NCI-H69 (cell line): ENCODE measurements around the gene DCHS2.
"Not testable (repeated sequence)": the region's sequence is repeated elsewhere in the genome, so short reads cannot be mapped to it uniquely, and the experiment has no call there.

Experiments used
- DNase-seq: peaks from one replicate; lab custom pipeline; 2025; lab: John Stamatoyannopoulos, UW

Gene DCHS2

DNA sequence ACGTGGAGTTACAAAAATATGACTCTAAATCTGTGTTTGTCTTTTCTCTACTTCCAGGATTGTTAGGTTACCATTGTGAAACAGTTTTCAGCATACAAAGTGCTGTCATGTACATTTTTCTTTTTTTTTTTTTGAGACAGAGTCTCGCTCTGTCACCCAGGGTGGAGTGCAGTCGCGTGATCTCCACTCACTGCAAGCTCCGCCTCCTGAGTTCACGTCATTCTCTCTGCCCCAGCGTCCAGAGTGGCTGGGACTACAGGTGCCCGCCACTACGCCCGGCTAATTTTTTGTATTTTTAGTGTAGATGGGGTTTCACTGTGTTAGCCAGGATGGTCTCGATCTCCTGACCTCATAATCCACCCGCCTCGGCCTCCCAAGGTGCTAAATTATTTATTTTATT is 274.2 kb downstream of the DCHS2 start:
- DNase-seq = not testable (repeated sequence)

DNA sequence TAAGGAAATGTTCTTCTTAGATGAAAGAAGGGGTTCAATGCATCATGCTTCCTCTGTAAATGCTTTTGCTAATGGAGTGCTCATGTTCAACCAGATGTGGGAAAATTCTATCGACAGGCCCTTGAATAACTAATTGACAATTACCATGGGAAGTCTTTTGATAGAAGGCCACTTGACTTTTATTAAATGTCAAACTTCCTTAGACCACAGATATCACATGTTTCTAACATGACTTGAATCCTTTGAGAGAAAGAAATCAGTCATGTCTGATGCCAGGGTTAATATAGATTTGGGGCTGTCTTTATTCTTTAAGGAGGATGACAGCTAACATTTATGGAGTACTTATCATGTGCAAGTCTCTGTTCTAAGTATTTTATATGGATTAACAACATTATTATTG is 280.1 kb downstream of the DCHS2 start:
- no peak for DNase-seq

DNA sequence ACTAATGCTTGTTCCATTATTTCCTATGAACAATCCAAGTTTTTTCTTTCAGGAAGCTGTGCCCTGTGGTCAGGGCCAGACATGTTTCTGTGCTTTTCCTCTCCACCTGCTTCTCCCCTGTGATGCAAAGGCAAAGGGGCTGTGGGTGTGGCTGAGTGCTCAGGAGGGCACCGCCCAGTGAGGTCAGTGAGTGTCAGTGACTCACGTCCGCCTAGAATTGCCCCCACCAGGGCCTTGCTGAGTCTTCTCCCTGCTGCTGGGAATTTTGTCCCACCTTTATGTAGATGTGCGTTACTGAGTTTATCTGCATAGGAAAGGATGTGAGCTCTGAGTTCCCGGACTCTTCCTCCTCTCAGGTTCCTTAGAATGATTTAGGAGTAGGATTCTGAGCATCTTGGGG is 283.2 kb downstream of the DCHS2 start:
- no peak for DNase-seq

DNA sequence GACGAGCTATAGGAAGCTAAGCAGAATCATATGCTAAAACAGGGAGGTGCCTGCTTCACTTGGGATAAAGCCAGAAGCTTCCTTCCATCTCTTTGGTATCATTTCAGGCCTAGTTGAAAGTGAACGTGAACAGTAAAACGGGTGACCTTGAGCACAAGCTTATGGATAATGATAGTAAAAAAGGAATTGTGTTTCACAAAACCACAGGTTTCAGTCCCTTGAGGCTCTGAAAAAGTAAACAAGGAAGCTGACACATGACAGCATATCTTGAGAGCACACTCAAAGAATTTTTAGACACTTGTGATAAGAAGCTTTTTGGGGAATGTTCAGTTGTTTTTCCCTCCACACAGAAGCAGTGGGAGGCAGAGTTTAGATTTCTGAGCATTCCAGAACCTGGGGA is 286.1 kb downstream of the DCHS2 start:
- no peak for DNase-seq

DNA sequence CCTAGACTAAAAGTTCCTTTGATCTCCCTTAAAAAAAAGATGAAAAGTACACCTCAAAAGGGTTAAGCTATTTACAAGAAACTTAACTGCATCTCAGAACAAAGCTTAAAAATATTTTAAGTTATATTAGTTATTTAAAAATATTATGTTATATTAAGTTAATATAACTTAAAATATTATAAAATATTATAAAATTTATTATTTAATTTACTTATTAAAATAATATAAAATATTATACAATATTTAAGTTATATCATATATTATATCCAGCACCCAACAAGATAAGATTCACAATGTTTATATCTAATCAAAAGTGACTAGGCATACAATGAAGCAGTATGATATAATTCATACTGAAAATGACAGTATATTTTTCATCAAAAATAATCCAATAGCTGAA is 296.9 kb downstream of the DCHS2 start:
- no peak for DNase-seq

DNA sequence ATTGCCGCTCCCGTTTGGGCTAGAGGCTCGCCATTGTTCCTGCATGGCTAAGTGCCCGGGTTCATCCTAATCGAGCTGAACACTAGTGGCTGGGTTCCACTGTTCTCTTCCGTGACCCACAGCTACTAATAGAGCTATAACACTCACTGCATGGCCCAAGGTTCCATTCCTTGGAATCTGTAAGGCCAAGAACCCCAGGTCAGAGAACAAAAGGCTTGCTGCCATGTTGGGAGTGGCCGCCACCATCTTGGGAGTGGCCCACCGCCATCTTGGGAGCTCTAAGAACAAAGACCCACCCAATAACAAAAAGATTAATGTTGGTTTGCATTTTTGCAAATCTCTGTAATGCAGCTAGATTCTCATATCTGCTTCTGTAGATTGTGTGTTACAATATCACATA is 299.0 kb downstream of the DCHS2 start:
- no peak for DNase-seq

DNA sequence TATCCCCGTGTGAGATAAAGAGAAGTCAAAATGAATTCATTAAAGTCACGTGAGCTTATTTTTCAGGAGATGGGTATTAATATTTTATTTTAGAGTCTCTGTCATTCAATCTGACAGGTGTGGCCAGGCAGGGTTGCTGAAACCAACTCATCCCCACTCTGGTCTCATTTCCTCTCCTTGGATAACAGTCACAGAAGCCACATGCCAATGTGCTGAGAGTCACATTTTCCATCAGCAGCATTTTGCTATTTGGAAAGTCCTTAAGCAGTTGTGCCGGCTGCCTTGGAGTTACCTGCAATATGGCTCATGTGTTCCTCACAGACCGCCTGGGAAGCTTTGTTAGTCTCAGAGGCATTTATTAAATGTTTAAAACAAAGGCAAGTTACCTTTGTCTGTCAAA is 302.3 kb downstream of the DCHS2 start:
- DNase-seq = no peak

DNA sequence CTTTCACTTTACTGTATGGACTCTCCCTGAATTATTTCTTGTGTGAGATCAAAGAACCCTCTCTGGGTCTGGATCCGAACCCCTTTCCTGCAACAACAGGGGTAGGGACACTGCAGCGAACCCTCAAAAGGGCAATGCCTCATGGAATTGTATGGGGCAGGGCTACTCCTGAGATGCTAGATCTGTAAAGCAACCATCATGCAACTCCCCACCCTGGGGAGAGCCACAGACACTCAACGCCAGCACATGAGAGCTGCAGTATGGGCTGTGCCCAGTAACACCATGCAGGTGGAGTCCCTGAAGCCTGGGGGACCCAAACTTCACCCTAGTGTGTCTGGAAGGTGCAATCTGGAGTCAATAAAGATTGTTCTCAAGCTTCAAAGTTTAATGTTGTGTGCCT is 304.7 kb downstream of the DCHS2 start:
- no peak for DNase-seq

DNA sequence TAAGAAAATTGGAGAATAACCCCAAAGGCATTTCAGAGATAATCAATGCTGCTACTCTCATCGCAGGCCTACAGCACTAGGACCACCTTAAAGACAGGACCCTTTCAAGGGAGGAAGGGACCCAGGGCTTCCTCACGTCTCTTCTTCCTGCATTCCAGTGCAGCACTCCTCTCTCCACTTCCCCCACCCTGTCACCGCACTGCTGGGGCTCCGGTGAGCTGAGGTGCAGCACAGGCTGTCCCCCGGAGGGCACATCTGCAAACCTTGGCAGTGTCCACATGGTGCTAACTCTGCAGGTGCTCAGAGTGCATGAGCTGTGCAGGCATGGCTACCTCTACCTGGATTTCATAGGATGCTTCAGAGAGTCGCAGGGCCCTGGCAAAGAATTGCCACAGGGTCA is 305.6 kb downstream of the DCHS2 start:
- DNase-seq = no peak

DNA sequence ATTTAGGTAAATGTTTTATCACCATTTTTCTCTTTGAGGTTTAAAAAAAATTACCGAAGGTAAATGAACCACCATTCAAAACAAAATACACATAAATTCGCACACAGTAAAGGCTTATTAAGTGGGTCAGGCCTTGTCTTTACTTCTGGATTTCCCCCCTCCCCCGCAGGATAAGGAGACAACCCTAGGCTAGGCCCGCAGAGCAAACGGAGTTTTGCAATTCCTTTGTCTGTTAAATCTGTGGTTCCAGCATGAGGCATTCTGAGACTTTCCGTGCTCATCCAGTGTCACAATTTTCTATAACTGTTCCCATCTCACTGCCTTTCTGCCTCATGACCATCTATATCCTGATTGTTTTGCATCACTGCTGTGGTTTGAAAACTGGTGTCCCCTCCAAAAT is 307.4 kb downstream of the DCHS2 start:
- DNase-seq = no peak

DNA sequence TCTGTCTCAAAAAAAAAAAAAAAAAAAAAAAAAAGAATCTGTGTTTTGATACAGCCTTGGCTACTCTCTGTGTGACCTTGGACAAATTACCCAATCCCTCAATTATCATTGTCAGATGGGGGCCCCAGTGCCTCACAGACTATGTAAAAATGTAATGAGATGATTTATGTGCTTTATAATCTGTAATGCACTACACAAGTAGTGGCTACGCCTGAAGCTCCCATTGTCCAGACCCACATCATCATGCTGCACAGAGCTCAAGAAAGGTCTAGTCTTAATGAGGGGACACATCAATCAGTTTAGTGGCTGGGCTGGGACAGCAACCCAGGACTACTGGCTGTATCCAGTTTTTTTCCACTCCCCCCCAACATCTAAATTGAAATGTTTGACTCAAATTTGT is 308.3 kb downstream of the DCHS2 start:
- DNase-seq = no peak
